PC-9 (cell line): ENCODE data around the gene NAMPT. TPM values are rescaled to one million over a fixed set of nuclear protein-coding genes. Genes with fewer than 3 reads are reported as not detected.

ENCODE experiments used
- BruUV-seq: library from RNA; stranded (reverse); fragments of 400-500 nt; replicated peaks from 2 replicates; lab custom pipeline; 2021; lab: Mats Ljungman, UMichigan
- CTCF ChIA-PET: fragments of 300-600 bp; sonication (Branson Sonifier 250); formaldehyde crosslinking; loops from one replicate; lab custom pipeline; 2022; ENCODE audit warnings: antibody characterized with exemption; lab: Charles Lee
- POLR2A ChIA-PET: fragments of 300-600 bp; sonication (Branson Sonifier 250); formaldehyde crosslinking; loops from one replicate; lab custom pipeline; 2022; ENCODE audit warnings: antibody characterized with exemption; ENCODE audit not compliant: unreplicated experiment; lab: Charles Lee
- DNase-seq, 2 experiments: peaks; one replicate each; pipeline versions ENCODE4 v3.0.0 to v3.0.0-alpha.2; 2015 to 2022; ENCODE audit warnings: mixed read lengths in 1 of 2
- H2AFZ ChIP-seq: fragments of 200-600 bp; sonication (generic); 2 replicates; pipeline ENCODE4 v1.8.1; 2017; ENCODE audit warnings: antibody characterized with exemption
- H3F3A ChIP-seq: fragments of 200-600 bp; sonication (generic); 2 replicates; pipeline ENCODE4 v1.8.1; 2017; ENCODE audit warnings: antibody characterized with exemption, mild to moderate bottlenecking, low read depth; ENCODE audit not compliant: insufficient read depth
- H3K27ac ChIP-seq: fragments of 200-600 bp; sonication (generic); 2 replicates; pipeline ENCODE4 v1.6.1; 2016; ENCODE audit warnings: mixed run types
- H3K27me3 ChIP-seq: fragments of 200-600 bp; sonication (generic); 2 replicates; pipeline ENCODE4 v1.6.1; 2016; ENCODE audit warnings: low read depth, mixed run types; ENCODE audit not compliant: insufficient read depth
- H3K36me3 ChIP-seq: fragments of 200-600 bp; sonication (generic); 2 replicates; pipeline ENCODE4 v1.6.1; 2016; ENCODE audit warnings: low read depth, mixed run types
- H3K4me1 ChIP-seq: fragments of 200-600 bp; sonication (generic); replicated peaks from 2 replicates; pipeline ENCODE4 v1.6.1; 2016; ENCODE audit warnings: mixed run types; ENCODE audit not compliant: insufficient read depth
- H3K4me2 ChIP-seq: fragments of 200-600 bp; sonication (generic); 2 replicates; pipeline ENCODE4 v1.6.1; 2017; ENCODE audit warnings: mixed run types
- H3K4me3 ChIP-seq: fragments of 200-600 bp; sonication (generic); 2 replicates; pipeline ENCODE4 v1.6.1; 2016; ENCODE audit warnings: mixed run types
- H3K79me2 ChIP-seq: fragments of 200-600 bp; sonication (generic); 2 replicates; pipeline ENCODE4 v1.6.1; 2017; ENCODE audit warnings: low read depth, mixed run types
- H3K9me2 ChIP-seq: fragments of 200-600 bp; sonication (generic); 2 replicates; pipeline ENCODE4 v1.8.1; 2017; ENCODE audit warnings: mild to moderate bottlenecking; ENCODE audit not compliant: insufficient read depth
- H3K9me3 ChIP-seq: fragments of 200-600 bp; sonication (generic); 2 replicates; pipeline ENCODE4 v1.8.1; 2016; ENCODE audit warnings: low read depth; ENCODE audit not compliant: insufficient read depth
- H4K20me1 ChIP-seq: fragments of 200-600 bp; sonication (generic); 2 replicates; pipeline ENCODE4 v1.8.1; 2017; ENCODE audit not compliant: insufficient read depth
- CTCF ChIP-seq: fragments of 200-600 bp; sonication (generic); conservative IDR thresholded peaks from 2 replicates; pipeline ENCODE4 v1.6.1; 2017; ENCODE audit warnings: mixed run types, antibody characterized with exemption, mild to moderate bottlenecking, moderate library complexity
- EZH2 ChIP-seq: fragments of 200-600 bp; sonication (generic); IDR thresholded peaks from 2 replicates; pipeline ENCODE4 v1.8.0; 2017; ENCODE audit warnings: antibody characterized with exemption, low read depth
- intact Hi-C: fragments of 100-400 bp; cut with micrococcal nuclease; formaldehyde crosslinking; loops from one replicate; pipeline ENCODE4 v1.10.0; 2022; ENCODE audit not compliant: unreplicated experiment
- total RNA-seq: library from RNA; stranded (reverse); gene quantifications from 2 replicates; pipeline ENCODE4 v1.2.3, GENCODE V29; 2021

Gene NAMPT
- total RNA-seq, 1 experiment from 2014 or later = 302 TPM

GRCh38 chr7:106313966-106314365, 29.2 kb upstream of the NAMPT start:
- no peak for TF ChIP-seq EZH2
- no peak for TF ChIP-seq CTCF
- H3F3A ChIP-seq = peaks cover 8% of the 10 kb centered on the region; the same call in 1 of the 2 replicates
- H3K79me2 ChIP-seq = no peaks in the 10 kb centered on the region
- ChIA-PET CTCF (no interaction called here), POLR2A (no interaction called here)
- H3K36me3 ChIP-seq = no peaks in the 10 kb centered on the region
- no peak overlapping the region for H3K4me3 ChIP-seq
- H3K27ac ChIP-seq = peak overlapping the region; percentile 55
- peaks cover 8% of the 10 kb centered on the region for H3K9me3 ChIP-seq
- BruUV-seq = no TSS peak
- H3K4me2 ChIP-seq = 0 out of 2 replicates have a peak overlapping the region, but pooled peaks have one; percentile 35
- peaks cover 18% of the 10 kb centered on the region for H3K4me1 ChIP-seq
- no peaks in the 10 kb centered on the region for H4K20me1 ChIP-seq
- intact Hi-C loops = no loop called here
- no peak for DNase-seq
- H3K27me3 ChIP-seq = no peaks in the 10 kb centered on the region
- H3K9me2 ChIP-seq = no peaks in the 10 kb centered on the region
- H2AFZ ChIP-seq = peak overlapping the region; percentile 46; the same call in 1 of the 2 replicates

GRCh38 chr7:106313456-106313901, 28.7 kb upstream of the NAMPT start:
- no peak overlapping the region for H3K4me3 ChIP-seq
- peak overlapping the region; percentile 55 for H3K27ac ChIP-seq
- no peak for TF ChIP-seq CTCF
- TF ChIP-seq EZH2 = no peak
- H3K4me2 ChIP-seq = peak overlapping the region; percentile 35
- no peaks in the 10 kb centered on the region for H3K79me2 ChIP-seq
- no peaks in the 10 kb centered on the region for H4K20me1 ChIP-seq
- H3K27me3 ChIP-seq = no peaks in the 10 kb centered on the region
- POLR2A ChIA-PET = interaction anchor here (0.6 kb wide), 1 partner anchor 855 kb away, joined by 4 read pairs; the partner anchor contains the start of gene HBP1
- no peaks in the 10 kb centered on the region for H3K9me2 ChIP-seq
- H3K4me1 ChIP-seq = peaks cover 18% of the 10 kb centered on the region
- BruUV-seq = no TSS peak
- H2AFZ ChIP-seq = peak overlapping the region; percentile 46
- no peaks in the 10 kb centered on the region for H3K36me3 ChIP-seq
- CTCF ChIA-PET = no interaction called here
- H3F3A ChIP-seq = peaks cover 8% of the 10 kb centered on the region; the same call in 1 of the 2 replicates
- intact Hi-C loops = no loop called here
- peaks cover 8% of the 10 kb centered on the region for H3K9me3 ChIP-seq
- DNase-seq = peak; percentile 5 to 56

- H3K36me3 ChIP-seq = no peaks in the 10 kb centered on the region
- no peaks in the 10 kb centered on the region for H3K79me2 ChIP-seq
- intact Hi-C loops = no loop called here
- H4K20me1 ChIP-seq = no peaks in the 10 kb centered on the region
- H3K4me1 ChIP-seq = peaks cover 18% of the 10 kb centered on the region
- no TSS peak for BruUV-seq
- peak overlapping the region; percentile 46; the same call in 1 of the 2 replicates for H2AFZ ChIP-seq
- peak overlapping the region; percentile 35 for H3K4me2 ChIP-seq
- ChIA-PET POLR2A (interaction anchor here (0.6 kb wide), 1 partner anchor 856 kb away, joined by 4 read pairs; the partner anchor contains the start of gene HBP1), CTCF (no interaction called here)
- H3F3A ChIP-seq = peaks cover 8% of the 10 kb centered on the region; the same call in 1 of the 2 replicates
- peak overlapping the region; percentile 55 for H3K27ac ChIP-seq
- no peak overlapping the region for H3K4me3 ChIP-seq
- DNase-seq = no peak
- H3K27me3 ChIP-seq = no peaks in the 10 kb centered on the region
- peaks cover 8% of the 10 kb centered on the region for H3K9me3 ChIP-seq
- H3K9me2 ChIP-seq = no peaks in the 10 kb centered on the region
- no peak for TF ChIP-seq CTCF
- no peak for TF ChIP-seq EZH2
Observed at GRCh38 chr7:106312906-106313305, 28.1 kb upstream of the NAMPT start.
